ENCODE results near the gene DBF4B. TPM values are rescaled to one million over a fixed set of nuclear protein-coding genes. Genes with fewer than 3 reads are reported as not detected.
"Not testable (repeated sequence)": the region's sequence is repeated elsewhere in the genome, so short reads cannot be mapped to it uniquely, and the experiment has no call there.

Gene DBF4B
- total and polyA plus RNA-seq, 8 donors, result 5.6 to 18.8 (median 15.9) TPM

GRCh38 chr17:44707755-44708400, 587 bp upstream of the DBF4B start:
- Histone ChIP-seq H3K4me1 (peaks cover 4 to 17% of the 10 kb centered on the region in 2 donors), H3K27me3 (peaks cover 0 to 7% of the 10 kb centered on the region in 2 donors), H3K4me3 (peak overlapping the region; percentile 82), H3K36me3 (no peaks in the 10 kb centered on the region), H3K9me3 (no peaks in the 10 kb centered on the region), H3K27ac (peak overlapping the region; percentile 69 to 74)
- ATAC-seq (no peak), DNase-seq (no peak)
- no peak for TF ChIP-seq CTCF (IDR thresholded peaks at IDR 0.05)
- intact Hi-C loops (cut with DNase I), result no loop called here

DNA sequence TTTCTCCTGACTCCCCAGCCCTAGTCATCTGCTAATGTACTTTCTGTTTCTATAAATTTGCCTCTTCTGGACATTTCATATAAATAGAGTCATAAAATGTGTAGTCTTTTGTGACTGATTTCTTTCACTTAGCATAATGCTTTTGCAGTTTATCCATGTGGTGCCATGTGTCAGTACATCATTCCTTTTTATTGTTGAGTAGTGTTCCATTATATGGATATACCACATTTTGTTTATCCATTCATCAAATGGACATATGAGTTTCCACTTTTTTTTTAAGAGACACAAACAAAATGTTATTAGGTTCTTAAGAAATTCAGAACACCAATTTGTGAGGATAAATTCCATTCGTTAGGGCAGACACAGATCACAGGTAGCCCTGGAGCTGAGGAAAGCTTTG, 11.0 kb downstream of the DBF4B start:
- Histone ChIP-seq H3K9me3 (no peaks in the 10 kb centered on the region), H3K27ac (no peak overlapping the region), H3K4me3 (no peak overlapping the region), H3K36me3 (peaks cover 0 to 28% of the 10 kb centered on the region in 2 donors), H3K4me1 (no peaks in the 10 kb centered on the region), H3K27me3 (no peaks in the 10 kb centered on the region)
- TF ChIP-seq CTCF (IDR thresholded peaks at IDR 0.05), result no peak
- DNase-seq, result no peak
- no peak for ATAC-seq
- intact Hi-C loops (cut with DNase I), result no loop called here

GRCh38 chr17:44722254-44722653, 13.8 kb downstream of the DBF4B start:
- no peak for TF ChIP-seq CTCF (IDR thresholded peaks at IDR 0.05)
- Histone ChIP-seq H3K36me3 (peaks cover 0 to 33% of the 10 kb centered on the region in 2 donors), H3K27me3 (no peaks in the 10 kb centered on the region), H3K4me3 (no peak overlapping the region), H3K4me1 (no peaks in the 10 kb centered on the region), H3K27ac (no peak overlapping the region), H3K9me3 (no peaks in the 10 kb centered on the region)
- no peak for DNase-seq
- ATAC-seq, result no peak
- intact Hi-C loops (cut with DNase I), result no loop called here

GRCh38 chr17:44726121-44726520, 17.7 kb downstream of the DBF4B start:
- H3K4me3 ChIP-seq; intact Hi-C loops (cut with DNase I); ATAC-seq; H3K4me1 ChIP-seq; H3K9me3 ChIP-seq; DNase-seq; H3K27ac ChIP-seq; H3K27me3 ChIP-seq: not testable (repeated sequence)
- peaks cover 0 to 56% of the 10 kb centered on the region in 2 donors for H3K36me3 ChIP-seq

GRCh38 chr17:44733753-44734152, 25.3 kb downstream of the DBF4B start:
- DNase-seq, result no peak
- Histone ChIP-seq H3K27me3 (no peaks in the 10 kb centered on the region), H3K36me3 (peaks cover 0 to 49% of the 10 kb centered on the region in 2 donors), H3K4me3 (no peak overlapping the region), H3K4me1 (no peaks in the 10 kb centered on the region), H3K9me3 (no peaks in the 10 kb centered on the region), H3K27ac (no peak overlapping the region)
- intact Hi-C loops (cut with DNase I), result no loop called here
- TF ChIP-seq CTCF (IDR thresholded peaks at IDR 0.05), result no peak
- no peak for ATAC-seq

DNA sequence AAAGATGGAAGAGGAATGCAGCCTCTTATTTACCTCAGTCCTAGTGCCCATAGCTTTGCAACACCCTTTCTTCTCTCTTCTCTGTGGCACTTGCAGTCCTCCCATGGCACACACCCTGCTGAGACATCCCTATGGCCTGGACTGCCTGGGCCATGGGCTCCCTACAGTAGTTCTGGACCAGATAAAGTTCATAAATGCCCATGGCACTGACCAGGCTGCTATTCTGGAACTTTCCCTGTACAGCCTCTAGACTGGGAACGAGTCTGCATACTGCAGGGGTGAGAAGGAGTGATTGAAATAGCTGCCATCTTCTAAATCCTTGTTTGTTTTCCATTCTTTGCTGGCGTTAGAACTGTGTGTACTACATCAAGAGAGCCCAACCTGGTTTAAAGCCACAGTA, 25.8 kb downstream of the DBF4B start:
- intact Hi-C loops (cut with DNase I), result no loop called here
- ATAC-seq (no peak), DNase-seq (no peak)
- no peak for TF ChIP-seq CTCF (IDR thresholded peaks at IDR 0.05)
- peaks cover 0 to 51% of the 10 kb centered on the region in 2 donors for H3K36me3 ChIP-seq
- no peaks in the 10 kb centered on the region for H3K4me1 ChIP-seq
- H3K4me3 ChIP-seq, result no peak overlapping the region
- no peaks in the 10 kb centered on the region for H3K27me3 ChIP-seq
- H3K27ac ChIP-seq, result no peak overlapping the region
- no peaks in the 10 kb centered on the region for H3K9me3 ChIP-seq

Data from left lung (tissue), 10 donors.